ENCODE measurements around the gene CDK4. TPM values are rescaled to one million over a fixed set of nuclear protein-coding genes. Genes with fewer than 3 reads are reported as not detected.

Gene CDK4
- total RNA-seq, 1 experiment from 2014 or later: 218 TPM

GRCh38 chr12:57777911-57778310, 25.8 kb upstream of the CDK4 start:
- no peak overlapping the region for H2BK15ac ChIP-seq (ENCODE audit: low read depth, low read length)
- H3K4me1 Mint-ChIP-seq: peaks cover under 1 to 5% of the 10 kb centered on the region in 2 experiments; a peak in 3 of 4 replicates
- H2AK5ac ChIP-seq (ENCODE audit: insufficient read length, low read length): no peak overlapping the region
- no peak overlapping the region for H3K14ac ChIP-seq (ENCODE audit: insufficient read depth, low read length)
- no peak overlapping the region for H4K5ac ChIP-seq (ENCODE audit: insufficient read length, low read depth, low read length)
- H3K79me2 ChIP-seq (ENCODE audit: insufficient read depth, low read length): no peaks in the 10 kb centered on the region; the same call in 1 of the 2 replicates
- no peak overlapping the region for H3K4me3 Mint-ChIP-seq
- H3K23ac ChIP-seq (ENCODE audit: insufficient read length, low read depth, low read length): no peak overlapping the region
- H3K9me3 ChIP-seq (ENCODE audit: control insufficient read depth, low read depth, low read length): no peaks in the 10 kb centered on the region
- no peak overlapping the region for H4K8ac ChIP-seq (replicated peaks; ENCODE audit: insufficient read length, low read depth, low read length)
- H3K27ac ChIP-seq (ENCODE audit: insufficient read length, low read depth, low read length): no peak overlapping the region
- H3K9ac ChIP-seq (ENCODE audit: extremely low read depth, insufficient read length, low read length): no peak overlapping the region
- peaks cover 5% of the 10 kb centered on the region; the same call in 1 of the 2 replicates for H3K27me3 Mint-ChIP-seq (ENCODE audit: low read depth)
- H3K27ac Mint-ChIP-seq: no peak overlapping the region
- H3K23me2 ChIP-seq (ENCODE audit: insufficient read length, low read depth, low read length, poor library complexity, severe bottlenecking): peaks cover 2% of the 10 kb centered on the region
- H3T11ph ChIP-seq (ENCODE audit: low read length): no peak overlapping the region
- H2BK5ac ChIP-seq (ENCODE audit: insufficient read length, low read length): no peak overlapping the region
- no peak overlapping the region for H2BK20ac ChIP-seq (ENCODE audit: low read depth, low read length, poor library complexity, severe bottlenecking)
- WGBS (ENCODE audit: extremely low coverage, insufficient read length, low lambda C conversion rate): no CpG with 5 or more reads among the region's 7 CpGs
- H2AFZ ChIP-seq (ENCODE audit: low read length): no peak overlapping the region
- H3K56ac ChIP-seq (ENCODE audit: insufficient read length, low read depth, low read length): no peak overlapping the region
- no peak overlapping the region for H3K4me2 ChIP-seq (ENCODE audit: insufficient read depth, insufficient read length, low read length)
- H2BK120ac ChIP-seq (ENCODE audit: low read depth, low read length, poor library complexity, severe bottlenecking): no peak overlapping the region
- no peaks in the 10 kb centered on the region for H3K79me1 ChIP-seq (ENCODE audit: insufficient read depth, low read depth, low read length, poor library complexity, severe bottlenecking)
- no peak for DNase-seq
- no peaks in the 10 kb centered on the region for H3K4me1 ChIP-seq (ENCODE audit: insufficient read depth, low read length)
- H3K4ac ChIP-seq (ENCODE audit: low read depth, low read length): no peak overlapping the region
- H3K18ac ChIP-seq (ENCODE audit: insufficient read length, low read depth, low read length): no peak overlapping the region
- no peak overlapping the region for H2BK12ac ChIP-seq (ENCODE audit: insufficient read length, low read depth, low read length)
- no peaks in the 10 kb centered on the region for H3K27me3 ChIP-seq (ENCODE audit: insufficient read depth, low read length)
- H4K91ac ChIP-seq (ENCODE audit: insufficient read length, low read depth, low read length): no peak overlapping the region
- peaks cover 0 to 8% (median 2%) of the 10 kb centered on the region in 3 experiments; a peak in 4 of 7 replicates for H3K36me3 Mint-ChIP-seq (ENCODE audit: insufficient read depth in 1 of 3, low read depth in 3 of 3)
- no peaks in the 10 kb centered on the region for H4K20me1 ChIP-seq (ENCODE audit: control insufficient read depth, insufficient read depth, insufficient read length)
- TF ChIP-seq CTCF (conservative IDR thresholded peaks at IDR 0.05): no peak
- peaks cover 0 to 2% of the 10 kb centered on the region in 2 experiments; a peak in 2 of 5 replicates for H3K9me3 Mint-ChIP-seq

Data from H9 (cell line).